NCI-H446 treated with DMSO at 0.1 percent for 48 hours (cell line): ENCODE results near the gene SEC62.
"Not testable (repeated sequence)": the region's sequence is repeated elsewhere in the genome, so short reads cannot be mapped to it uniquely, and the experiment has no call there.

Experiments
- DNase-seq: peaks from one replicate; lab custom pipeline; 2025; lab: John Stamatoyannopoulos, UW

Gene SEC62

DNA sequence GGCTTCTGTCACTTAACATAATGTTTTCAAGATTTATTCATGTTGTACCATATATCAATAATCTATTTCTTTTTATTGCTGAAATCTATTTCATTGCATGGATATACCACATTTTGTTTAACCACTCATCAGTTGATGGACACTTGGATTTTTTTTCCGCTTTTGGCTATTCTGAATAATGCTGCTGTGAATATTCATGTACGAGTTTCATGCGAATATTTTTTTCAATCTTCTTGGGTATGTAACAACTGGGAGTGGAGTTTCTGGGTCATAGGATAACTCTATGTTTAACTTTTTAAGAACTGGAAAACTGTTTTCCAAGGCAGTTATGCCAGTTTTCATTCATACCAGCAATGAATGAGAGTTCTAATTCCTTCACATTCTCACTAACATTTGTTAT is 49.5 kb downstream of the SEC62 start:
- no peak for DNase-seq

DNA sequence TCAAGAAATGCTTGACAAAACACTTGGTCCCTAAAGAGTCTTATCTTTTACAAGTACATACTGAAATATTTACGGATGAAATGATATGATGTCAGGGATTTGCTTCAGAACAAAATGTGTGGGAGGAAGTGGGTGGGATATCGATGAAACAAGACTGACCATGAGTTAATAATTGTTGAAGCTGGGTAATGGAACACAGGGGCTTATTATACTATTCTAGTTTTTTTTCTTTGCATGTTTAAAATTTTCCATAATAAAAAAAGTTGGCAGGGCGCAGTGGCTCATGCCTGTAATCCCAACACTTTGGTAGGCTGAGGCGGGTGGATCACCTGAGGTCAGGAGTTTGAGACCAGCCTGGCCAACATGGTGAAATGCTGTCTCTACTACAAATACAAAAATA is 52.7 kb downstream of the SEC62 start:
- DNase-seq: not testable (repeated sequence)

DNA sequence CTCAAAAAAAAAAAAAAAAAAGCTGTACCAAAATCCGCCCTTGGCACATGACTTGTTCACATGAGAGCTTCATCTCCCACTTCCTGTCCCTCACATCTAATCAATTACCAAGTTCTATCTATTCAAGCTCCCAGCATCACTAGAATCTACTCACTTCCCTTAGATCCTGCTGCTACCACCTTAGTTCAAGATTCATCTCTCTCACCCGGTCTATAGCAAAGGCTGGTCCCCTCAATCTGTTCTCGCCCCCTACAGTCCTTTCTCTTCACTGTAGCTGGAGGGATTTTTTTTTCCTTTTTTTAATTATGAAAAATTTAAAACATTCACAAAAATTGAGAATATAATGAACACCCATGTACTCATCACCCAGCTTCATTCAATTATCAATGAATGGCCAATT is 54.5 kb downstream of the SEC62 start:
- DNase-seq: no peak

DNA sequence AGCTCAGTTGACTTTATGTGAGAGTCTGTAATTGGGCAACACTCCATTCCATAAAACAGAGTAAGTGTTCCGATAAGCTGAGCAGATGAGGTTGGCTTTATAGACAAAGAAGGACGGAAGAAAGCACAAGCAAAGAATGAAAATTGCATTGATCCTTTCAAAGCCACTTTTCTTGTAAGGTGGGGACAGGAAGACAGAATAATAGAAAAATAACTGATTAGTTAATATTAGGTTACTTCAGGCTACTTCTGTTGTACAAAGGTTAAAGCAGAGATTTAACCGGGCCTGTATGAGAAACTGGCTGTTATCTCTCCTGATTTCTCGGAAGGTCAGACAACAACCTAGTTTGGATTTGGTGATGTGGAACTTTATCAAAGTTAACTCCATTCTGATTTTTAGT is 55.7 kb downstream of the SEC62 start:
- DNase-seq: no peak

DNA sequence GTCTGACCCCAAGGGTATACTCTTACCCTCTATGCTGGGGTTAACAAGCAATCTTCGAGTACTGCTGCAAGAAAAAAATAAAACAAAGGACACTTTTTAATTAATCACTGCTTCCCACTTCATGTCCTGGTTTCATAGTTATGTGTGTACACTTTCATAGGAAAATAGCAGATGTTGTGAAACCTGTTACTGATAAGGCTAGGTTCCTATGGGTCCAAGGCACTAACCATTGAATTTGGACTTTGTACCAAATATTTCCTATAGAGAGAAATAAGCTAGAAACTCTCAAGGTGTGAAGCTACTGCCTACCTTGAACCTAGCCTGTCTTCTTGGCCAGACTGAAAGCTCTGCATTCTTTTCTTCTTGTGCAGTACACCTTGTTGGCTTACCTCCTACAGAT is 56.6 kb downstream of the SEC62 start:
- no peak for DNase-seq

DNA sequence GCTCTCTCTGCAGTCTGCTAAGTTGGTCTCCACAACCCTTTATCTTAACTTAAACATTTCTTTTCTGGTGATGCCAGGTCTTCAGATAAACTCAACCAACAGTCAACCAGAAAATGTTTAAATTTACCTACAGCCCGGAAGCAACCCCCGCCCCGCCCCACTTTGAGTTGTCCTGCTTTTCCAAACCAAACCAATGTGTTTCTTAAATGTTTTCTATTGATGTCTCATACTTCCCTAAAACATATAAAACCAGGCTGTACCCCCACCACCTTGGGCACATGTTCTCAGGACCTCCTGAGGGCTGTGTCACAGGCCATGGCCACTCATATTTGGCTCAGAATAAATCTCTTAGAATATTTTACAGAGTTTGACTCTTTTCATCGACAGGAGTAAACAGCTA is 58.0 kb downstream of the SEC62 start:
- no peak for DNase-seq

DNA sequence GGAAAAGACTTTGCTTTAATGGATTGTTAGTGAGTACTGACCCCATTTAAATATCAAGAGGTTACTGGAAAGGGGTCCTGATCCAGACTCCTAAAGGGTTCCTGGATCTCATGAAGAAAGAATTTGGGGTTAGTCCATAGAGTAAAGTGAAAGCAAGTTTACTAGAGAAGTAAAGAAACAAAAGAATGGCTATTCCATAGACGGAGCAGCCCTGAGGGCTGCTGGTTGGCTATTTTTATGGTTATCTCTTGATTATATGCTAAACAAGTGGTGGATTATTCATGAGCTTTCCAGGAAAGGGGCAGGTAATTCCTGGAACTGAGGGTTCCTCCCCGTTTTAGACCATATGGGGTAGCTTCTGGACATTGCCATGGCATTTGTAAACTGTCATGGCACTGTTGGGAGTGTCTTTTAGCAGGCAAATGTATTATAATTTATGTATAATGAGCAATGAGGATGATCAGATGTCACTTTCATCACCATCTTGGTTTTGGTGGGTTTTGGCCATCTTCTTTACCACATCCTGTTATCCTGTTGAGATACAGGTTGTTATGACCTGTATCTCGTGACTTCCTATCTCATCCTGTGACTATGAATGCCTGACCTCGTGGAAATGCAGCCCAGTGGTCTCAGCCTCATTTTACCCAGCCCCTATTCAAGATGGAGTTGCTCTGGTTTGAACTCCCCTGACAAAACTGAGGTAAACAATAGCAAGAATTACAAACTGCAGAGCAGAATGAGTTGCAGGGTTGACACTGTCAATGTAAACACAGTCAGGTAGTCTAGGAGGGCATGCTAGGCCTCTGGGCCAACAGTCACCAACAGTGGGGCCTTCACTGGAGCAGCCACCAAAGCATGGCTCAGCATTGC is 60.9 kb downstream of the SEC62 start:
- no peak for DNase-seq

DNA sequence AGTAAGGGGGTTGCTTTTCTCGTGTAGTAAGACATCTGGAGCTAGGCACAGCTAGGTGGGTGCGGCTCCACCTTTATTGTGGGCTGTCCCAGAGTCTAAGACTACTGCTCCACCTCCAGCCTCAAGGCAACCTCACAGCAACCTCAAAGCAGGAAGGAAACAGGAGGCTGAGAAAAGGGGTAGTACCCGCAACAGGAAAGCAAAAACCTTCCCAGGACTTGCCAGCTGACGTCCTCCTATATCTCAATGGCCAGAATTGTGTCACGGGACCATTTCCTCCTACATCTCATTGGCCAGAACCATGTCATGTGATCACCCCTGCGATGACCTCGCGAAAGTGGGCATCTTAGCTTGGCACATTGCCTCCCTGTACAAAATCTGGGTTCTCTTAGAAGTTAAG is 66.9 kb downstream of the SEC62 start:
- DNase-seq: no peak

DNA sequence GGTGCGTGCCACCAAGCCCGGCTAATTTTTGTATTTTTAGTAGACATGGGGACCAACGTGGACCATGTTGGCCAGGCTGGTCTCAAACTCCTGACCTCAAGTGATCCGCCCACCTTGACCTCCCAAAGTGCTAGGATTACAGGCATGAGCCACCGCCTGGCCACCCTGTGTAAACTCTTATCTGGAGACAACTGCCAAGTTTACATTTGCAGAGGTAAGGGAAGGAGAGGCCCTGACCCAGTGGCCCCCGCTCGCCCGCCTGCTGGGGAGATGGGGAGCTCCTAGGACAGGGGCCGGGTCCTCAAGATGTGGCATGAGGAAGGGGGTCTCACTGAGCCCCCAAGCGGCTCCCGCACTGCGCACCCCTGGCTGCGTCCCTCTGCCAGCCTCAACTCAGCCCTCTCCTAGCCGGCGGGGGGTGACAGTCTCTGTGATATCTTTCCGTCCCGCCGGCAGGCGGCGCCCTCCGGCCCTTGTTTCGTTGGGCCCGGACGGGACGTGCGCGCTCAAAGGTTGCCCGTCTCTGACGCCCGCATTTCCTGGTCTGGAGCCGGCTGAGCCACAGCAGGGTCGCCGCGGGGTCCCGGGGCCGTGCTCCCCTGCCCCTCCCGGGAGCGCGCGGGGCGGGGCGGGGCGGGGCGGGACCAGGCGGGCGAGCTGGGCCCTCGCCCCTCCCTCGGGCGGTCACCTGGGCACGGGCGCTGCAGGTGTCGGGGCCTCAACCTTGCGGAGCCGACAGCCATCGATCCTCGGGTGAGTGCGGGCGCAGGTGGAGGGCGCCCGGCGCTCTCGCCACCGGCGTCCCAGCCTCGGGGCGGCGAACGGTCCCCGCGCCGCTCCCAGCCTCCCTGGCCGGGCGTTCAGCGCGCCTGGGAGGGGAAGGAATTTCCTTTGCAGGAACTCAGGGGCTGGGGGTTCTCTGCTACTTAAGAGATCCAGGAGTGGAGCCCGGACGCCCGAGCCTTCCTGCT is 71.1 kb downstream of the SEC62 start, which contains the start of gene GPR160:
Gene GPR160 (plus strand): TSS at position 533 of the 971 bp plus-strand sequence. CDS start 45,978 bp downstream, outside the sequence.
- peak; percentile 22 for DNase-seq

DNA sequence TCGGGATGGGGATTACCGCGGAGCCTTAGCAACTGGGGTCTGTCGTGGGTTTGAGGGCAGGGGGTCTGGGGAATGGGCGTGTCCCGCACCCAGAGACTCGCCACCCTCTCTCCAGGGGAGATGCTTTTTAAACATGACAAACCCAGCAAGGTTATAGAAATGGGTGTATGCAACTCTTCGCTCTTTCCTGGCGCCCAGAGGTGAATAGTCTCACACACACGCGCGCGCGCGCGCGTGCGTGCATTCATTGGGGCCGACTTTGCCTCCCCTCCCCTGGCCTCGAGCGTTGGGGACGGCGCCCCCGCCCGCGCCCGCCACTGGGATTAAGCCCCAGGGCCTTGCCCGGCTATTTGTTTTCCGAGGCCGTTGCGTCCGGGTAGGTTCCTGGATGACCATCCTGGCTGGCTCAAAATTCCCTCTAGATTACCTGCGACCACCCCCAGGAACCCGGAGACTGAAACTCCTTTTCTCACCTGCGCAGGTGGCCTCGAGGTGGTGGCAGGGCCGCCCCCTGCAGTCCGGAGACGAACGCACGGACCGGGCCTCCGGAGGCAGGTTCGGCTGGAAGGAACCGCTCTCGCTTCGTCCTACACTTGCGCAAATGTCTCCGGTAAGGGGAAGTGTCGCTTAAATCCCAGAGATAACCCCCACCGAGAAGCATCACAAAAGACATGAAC is 72.0 kb downstream of the SEC62 start:
- DNase-seq: no peak

DNA sequence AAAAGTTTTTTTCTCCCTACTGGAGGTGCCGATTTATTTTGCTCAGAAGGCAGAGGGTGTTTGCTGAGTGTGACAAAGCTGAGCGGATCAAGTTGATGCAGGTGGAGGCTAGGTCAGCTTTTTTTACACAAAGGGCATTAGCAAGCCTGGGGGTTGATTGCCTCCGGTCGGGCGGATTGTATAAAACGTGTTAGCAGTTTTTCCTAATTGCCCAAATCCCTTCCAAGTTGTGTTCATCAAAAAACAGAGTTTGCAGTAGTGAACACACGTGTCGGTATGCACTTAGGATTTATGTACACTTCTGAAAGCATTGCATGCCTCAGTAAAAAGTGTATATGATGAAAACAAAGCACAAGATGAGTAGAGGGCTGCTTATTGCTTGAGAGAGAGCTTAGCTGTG is 73.8 kb downstream of the SEC62 start:
- DNase-seq: no peak

DNA sequence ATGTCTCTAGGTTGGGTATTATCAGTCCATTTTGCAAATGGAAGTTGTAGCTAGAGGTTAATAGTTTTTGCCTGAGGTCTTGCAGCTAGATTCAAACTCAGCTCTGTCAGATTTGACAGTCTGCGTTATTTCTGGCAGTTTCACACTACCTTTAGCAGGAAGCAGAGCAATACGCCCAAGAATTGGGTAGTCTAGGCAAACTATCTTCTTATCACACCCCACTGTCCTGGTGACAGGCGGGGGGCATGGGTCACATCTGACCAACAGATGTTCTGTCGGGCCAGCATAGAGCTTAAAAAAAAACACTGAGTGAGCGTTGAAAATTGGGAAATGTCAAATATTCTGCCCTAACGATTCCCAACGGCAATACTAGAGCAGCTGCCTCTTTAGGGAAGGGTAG is 76.9 kb downstream of the SEC62 start:
- DNase-seq: no peak

DNA sequence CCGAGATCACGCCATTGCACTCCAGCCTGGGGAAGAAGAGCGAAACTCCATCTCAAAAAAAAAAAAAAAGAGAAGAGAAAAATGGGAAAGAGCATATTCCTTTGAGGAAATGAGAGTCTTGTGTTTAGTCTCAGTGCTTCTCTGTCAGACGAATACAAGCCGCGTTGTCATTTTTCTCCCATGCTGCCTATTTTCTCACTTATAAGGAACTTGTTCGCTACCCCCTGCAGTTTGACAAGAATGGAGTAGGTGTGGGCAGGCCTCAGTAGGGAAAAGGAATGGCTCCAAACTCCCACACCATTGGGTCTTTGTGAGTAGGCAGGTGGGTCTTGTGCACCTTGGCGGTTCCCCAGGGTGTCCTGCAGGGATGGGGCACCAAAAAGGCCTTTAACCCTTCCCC is 77.7 kb downstream of the SEC62 start:
- DNase-seq: no peak

DNA sequence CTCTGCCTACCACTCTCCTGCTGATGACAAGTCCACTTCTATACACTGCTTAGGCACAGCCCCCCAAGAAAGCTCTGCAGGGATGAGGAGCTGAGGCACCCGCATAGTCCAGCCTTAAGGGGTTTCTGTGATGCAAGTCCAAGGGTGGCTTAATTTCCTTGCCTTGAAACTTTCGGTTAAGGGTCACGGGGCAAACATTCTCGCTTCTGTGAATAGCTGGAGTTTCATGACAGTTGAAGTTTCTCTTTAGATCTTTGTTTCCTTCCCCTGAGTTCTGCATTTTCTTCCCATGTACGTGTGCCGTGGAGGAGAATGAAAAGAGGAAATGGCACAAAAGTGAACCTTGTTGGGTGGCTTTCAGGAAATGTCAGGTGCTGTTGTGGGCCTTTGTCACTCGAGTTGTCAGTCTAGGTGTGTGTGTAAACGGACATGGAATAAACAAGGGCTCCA is 78.2 kb downstream of the SEC62 start:
- DNase-seq: no peak

DNA sequence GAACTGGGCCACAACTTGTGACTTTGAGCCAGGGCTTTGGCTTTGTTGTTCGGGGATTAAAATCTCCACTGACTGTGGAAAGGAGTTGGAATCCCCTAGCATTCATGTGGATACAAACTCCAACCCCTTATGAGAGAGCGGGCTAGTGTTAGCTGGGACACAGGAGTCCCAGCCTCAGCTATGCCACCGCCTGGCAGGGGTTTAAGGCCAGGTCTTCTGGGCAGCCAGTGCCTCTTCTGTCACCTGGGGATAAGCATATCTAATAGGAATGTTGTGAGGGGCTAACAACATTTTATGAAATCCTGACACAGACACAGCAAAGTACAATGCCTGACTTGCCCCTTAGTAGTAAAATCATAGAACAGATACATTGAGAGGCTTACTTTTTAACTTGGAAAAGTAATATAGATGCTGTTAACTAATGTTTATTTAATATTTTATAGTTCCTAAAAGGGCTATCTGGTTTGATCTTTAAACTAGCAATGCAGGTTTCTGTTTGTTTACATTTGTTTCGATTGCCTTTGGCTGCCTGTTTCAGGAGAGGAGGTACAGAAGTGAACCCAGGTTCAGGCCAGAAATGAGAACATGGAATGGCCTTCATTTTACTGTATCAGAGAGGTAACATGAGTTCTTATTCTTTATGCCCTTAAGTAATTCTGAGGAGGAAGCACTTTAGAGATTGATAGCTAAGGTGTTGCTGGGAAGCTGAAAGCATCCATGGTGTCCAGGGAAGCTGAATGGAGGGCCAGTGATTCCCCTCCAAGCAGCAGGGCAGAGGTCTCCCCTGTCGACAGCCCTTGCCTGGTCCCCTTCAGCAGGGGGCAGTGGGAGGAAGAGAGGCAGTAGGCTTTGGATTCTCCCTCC is 79.9 kb downstream of the SEC62 start:
- no peak for DNase-seq

DNA sequence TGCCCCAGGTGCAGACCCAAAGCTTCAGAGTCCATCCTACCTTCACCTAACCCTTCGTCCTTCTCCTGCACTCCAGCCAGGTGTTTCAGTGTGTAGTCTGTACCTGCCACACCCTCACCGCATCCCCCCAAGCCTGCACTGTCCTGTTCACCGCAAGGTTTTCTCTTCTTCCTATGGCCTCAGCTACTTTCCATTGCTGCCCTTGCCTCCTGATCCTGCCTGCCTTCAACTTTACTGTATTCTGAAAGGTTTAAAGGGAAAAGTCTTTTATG is 80.5 kb downstream of the SEC62 start:
- no peak for DNase-seq
